Stimulated activated CD8-positive, alpha-beta memory T cell treated with anti-CD3 and anti-CD28 coated beads, Interleukin-7, amount 100 ng/mL, for 24 hours (primary cell): ENCODE measurements around the gene CEACAM16.
"Not testable (repeated sequence)": the region's sequence is repeated elsewhere in the genome, so short reads cannot be mapped to it uniquely, and the experiment has no call there.

Experiments used
- DNase-seq: peaks from one replicate; pipeline ENCODE4 v3.0.0-alpha.2; 2020; ENCODE audit warnings: low read depth

Gene CEACAM16

DNA sequence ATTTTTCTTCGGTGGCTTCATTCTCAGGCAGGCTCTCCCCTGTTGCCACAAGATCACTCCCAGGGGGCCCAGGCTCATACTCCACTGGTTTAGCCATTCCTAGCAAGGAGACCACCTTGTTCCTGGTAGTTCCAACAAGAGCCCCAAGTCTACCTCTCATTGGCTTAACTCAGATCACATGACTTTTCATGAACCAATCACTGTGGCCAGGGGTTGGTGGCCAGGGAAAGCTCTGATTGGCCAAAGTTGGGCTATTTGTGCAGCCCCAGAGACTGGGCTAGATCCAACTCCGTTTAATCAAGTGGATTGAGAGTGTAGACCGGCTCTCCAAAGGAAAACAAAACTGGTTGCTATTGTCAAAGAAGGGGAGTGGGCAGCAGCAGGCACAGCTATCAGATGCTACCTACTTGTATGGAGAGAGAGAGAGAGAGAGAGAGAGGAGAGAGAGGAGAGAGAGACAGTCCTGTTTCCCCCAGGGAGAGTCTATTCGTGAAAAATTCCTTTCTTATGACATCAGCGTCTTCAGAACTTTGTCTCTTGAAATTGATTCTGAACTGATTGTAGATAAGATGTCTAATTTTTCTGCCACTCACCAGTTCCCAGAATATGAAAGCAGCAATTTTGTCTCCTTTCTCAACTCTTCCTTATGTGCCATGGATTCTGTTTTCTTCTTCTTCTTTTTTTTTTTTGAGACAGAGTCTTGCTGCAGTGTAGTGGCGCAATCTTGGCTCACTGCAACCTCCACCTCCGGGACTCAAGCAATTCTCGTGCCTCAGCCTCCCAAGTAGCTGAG, 21.7 kb upstream of the CEACAM16 start:
- no peak for DNase-seq

DNA sequence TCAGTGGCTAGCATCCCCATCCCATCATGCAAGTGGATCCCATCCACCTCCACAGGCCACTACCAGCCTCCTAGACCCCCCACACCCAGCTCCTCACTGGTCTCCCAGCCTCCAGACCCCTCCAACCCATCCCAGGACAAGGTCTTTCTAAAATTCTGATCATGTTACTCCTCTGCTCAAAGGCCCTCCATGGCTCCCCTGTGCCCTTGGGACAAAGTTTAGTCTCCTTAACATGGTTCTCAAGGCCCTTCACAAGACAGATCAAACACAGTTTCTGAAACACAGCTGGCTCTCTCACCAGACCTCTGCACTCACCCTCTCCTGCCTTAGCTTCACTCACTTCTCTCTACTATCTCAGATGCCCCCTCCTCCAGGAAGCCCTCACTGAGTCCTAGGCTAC, 18.4 kb upstream of the CEACAM16 start:
- DNase-seq = no peak

DNA sequence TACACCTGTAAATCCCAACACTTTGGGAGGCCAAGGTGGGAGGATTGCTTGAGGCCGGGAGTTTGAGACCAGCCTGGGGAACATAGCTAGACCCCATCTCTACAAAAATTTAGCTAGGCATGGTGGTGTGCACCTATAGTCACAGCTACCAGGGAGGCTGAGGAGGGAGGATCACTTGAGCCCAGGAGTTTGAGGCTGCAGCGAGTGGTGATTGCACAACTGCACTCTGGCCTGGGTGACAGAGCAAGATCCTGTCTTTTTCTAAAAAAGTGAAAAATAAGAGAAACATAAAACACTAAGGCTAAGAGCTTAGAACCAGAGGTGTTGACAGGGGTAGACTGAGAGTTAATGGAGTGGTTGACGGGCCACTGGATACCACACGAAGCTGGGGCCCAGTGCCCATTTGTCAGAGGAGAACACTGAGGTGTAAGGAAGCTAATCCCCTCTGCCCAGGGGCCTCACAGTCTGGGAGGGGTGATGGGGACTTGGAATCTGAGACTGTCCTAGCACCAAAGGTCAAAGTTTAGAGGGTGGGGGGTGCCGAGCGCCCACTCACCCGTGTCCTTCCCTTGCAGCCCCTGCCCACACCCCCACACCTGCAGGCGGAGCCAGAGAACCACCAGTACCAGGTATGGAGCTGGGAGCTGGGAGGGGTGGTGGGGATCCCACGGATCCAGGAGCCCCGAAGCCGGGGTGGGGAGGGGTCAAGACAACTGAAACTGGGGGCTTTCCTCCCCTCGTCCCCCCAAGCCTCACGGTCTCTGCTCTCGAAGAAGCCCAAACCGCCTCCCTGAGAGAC, 16.8 kb upstream of the CEACAM16 start:
- no peak for DNase-seq

DNA sequence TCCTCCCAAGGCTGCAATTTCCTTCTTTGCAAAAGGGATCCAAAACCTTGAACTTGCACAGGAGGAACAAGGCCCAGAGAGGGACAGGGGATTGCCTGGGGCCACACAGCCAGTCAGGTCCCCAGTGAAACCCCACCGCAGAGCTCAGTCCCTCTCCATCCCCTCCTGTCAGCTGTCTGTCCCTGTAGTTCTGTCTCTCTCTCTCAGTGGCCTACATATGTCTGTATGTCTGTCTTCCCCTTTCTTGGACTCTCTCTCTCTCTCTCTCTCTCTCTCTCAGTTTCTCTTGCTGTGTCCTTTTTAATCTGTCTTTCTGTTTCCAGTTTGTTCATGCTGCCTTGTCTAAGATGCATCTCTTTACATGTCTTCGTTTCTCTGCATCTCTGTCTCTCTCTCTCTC, 16.1 kb upstream of the CEACAM16 start:
- no peak for DNase-seq

DNA sequence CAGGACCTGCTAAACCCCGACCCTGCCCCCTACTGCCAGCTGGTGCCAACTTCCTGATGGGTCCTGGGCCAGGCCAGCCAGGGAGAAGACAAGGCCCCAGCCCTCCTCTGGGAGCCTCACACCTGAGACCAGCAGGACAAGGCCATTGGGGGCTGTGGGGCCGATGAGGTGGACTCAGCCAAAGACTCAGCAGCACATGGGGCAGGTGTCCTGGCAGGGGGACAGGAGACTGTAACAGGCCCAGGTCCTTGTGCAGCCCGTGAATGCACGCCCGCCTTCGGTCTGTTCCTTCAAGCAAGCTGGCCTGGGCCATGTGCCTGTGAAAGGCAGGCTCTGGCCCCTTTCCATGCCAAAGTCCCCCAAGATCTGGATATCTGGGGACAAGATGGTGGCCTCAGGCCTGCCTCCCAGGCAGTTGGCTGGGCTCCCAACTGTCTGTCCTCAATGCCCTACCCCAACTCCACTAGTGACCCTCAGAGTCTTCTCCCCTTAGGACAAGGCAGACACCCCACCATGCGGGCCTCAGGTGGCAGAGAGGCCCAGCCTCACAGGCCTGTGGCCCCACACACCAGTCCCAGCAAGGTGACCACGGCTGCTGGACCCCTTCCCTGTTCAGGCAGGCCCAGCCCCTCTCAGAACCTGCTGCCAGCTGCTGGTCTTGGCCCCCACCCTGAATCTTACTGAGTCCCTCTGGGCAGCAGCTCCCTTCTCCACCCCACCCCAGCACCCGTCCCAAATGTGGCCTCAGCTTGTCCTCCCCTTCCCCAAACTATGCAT, 15.3 kb upstream of the CEACAM16 start:
- no peak for DNase-seq

DNA sequence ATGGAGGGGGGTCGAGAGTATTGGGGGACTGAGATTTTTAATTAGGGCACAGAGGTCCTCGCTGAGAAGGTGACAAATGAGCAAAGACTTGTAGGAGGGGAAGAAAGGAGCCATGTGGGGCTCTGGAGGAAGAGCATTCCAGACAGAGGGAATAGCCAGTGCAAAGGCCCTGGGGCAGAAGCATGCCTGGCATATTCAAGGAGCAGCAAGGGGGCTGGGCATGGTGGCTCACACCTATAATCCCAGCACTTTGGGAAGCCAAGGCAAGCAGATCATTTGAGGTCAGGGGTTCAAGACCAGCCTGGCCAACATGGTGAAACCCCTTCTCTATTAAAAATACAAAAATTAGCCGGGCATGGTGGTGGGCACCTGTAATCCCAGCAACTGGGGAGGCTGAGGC, 14.6 kb upstream of the CEACAM16 start:
- not testable (repeated sequence) for DNase-seq

DNA sequence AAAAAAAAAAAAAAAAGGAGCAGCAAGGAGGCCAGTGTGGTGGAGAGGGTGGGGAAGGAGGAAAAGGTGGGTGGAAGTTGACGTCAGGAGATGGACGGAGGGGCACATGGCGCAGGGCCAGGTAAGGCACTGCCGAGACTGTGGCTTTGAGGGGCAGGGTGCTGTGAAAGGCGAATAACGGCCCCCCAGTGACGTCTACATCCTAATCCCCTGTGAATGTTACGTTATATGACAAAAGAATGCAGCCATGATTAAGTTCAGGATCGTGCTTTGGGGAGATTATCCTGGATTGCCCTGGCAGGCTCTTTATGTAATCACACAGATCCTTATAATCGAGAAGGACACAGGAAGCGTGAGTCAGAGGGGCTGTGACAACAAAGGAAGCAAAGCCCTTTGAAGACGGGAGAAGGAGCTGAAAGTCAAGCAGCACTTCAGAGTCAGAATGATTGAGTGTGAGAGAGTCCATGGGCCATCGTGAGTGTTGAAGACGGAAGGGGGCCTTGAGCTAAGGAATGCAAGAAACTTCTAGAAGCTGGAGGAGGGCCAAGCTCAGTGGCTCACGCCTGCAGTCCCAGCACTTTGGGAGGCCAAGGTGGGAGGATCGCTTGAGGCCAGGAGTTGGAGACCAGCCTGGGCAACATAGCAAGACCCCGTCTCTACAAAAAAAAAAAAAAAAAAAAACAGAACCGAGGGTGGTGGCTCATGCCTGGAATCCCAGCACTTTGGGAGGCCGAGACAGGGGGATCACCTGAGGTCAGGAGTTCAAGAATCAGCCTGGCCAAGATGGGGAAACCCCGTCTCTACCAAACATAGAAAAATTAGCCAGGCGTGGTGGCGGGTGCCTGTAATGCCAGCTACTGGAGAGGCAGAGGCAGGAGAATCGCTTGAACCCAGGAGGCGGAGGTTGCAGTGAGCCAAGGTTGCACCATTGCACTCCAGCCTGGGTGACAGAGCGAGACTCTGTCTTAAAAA, 13.8 kb upstream of the CEACAM16 start:
- DNase-seq = no peak

DNA sequence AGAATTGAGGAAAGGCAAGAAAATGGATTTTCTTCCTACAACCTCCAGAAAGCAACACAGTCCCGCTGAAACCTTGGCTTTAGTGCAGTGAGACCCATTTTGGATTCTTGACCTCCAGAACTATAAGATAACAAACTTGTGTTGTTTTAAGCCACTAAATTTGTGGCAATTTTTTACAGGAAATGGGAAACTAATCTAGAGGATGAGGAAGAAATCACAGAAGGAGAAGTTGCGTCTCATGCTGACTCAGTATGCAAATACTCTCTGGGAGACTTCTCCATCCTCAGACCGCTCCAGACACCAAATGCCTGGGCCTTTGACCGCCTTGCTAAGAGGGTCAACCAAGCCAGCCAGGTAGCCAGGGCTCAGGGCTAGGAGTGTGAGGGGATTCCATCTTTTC, 13.1 kb upstream of the CEACAM16 start:
- DNase-seq = no peak

DNA sequence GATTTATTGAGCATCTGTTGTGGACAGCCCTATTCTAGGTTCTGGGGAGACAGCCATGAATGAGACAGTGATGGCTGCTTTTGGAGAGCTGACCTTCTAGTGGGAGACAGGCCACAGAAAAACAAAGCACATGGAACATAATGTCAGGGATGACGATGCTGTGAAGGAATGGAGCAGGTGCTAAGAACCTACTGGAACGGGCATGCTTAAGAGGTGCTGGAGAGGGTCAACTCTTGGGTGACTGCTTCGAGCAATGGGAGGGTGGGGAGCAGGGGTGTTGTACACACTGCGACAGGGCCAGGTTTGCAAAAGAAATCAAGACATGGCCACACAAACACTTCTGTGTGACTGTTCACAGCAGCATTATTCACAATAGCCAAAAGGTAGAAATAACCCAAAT, 12.1 kb upstream of the CEACAM16 start:
- DNase-seq = no peak

DNA sequence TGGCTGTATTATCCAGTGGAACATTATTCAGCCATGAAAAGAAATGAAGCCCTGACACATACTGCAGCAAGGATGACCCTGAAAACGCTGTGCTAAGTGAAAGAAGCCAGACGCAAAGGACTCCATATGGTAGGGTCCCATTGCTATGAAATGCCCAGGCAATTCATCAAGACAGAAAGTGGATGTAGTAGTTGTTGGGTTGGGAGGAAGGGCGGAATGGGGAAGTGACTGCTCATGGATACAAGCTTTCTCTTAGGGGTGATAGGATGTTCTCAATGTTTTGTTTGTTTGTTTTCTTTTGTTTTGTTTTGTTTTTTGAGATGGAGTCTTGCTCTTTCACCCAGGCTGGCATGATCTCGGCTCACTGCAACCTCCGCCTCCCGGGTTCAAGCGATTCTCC, 11.1 kb upstream of the CEACAM16 start:
- no peak for DNase-seq

DNA sequence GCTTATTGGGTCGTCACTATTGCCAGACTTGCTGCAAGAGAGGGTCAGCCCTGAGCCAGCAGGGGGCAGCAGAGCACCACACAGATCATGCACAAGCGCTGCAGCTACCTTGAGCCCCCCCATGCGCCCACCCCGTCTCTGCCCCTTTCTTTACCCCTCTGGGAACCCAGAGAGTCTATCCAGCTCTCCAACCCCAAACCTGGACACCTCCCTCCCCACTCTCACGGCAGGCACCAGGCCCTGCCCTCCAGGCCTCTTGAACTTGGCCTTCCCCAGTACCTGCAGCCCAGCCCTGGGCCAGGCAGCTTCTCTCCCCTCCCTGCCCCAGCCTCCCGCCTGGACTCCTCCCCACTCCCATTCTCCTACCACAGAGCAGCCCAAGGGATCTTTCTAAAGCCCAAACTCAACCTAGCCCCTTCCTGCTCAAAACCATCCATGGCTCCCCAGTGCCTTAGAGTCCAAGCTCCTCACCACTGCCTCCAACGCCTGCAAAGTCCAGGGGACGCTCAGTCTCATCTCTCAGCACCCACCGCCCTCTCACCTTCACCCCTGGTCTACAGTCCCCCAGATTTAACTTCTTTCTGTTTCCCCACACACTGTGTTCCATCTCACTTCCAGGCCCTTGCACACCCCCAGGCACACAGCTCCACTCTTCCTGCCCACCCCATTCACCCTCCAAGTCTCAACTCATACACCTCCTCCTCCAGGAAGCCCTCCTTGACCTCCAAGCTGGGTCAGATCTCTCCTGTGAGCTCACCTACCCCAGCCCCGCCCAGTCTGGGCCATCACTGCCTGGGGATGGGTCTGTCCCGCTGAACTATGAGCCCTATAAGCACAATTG, 9.4 kb upstream of the CEACAM16 start:
- peak; percentile 68 for DNase-seq

DNA sequence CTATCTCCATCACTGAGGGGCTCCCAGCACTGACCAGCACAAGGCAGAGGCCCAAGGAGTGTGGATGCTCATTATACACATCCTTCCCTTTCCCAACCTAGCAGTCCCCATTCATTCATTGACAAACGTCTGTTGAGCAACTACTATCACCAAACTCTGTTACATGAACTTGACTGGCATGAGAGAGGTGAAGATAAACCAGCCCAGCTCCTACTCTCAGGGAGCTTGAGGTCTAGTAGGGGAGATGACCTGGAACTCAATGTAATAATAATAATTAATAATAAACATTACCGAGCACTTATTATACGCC, 8.9 kb upstream of the CEACAM16 start:
- DNase-seq = no peak

DNA sequence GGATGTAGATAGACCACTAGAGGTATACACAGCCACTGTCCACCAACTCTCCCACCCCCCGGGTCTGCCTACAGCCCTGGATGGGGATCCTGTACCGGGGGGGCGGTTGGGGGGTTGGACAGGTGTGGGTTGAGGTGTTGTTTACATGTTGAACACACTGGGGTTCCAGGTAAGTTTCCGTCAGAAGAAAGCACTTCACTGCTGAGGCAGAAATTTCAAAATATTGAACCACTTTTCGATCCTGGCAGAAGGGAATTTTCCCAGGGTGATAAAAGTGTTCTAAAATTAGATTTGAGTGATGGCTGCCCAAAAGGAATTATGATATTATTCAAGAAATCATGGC, 6.6 kb upstream of the CEACAM16 start:
- no peak for DNase-seq

DNA sequence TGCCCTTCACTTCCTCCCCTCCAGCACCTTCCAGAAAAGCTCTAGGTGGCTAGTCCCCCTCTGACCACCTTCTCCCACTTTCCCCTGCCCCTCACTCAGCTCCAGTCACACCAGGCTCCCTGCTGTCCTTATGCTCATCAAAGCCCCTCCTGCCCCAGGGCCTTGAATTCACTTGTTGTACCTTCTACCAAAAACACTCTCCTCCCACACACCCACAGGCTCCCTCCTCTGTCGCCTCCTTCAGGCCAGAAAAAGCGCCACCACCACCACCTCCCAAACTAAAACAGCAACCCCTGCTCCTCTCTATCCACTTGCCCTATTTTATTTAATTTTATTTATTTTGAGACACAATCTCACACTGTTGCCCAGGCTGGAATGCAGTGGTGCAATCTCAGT, 4.8 kb upstream of the CEACAM16 start:
- DNase-seq = no peak

DNA sequence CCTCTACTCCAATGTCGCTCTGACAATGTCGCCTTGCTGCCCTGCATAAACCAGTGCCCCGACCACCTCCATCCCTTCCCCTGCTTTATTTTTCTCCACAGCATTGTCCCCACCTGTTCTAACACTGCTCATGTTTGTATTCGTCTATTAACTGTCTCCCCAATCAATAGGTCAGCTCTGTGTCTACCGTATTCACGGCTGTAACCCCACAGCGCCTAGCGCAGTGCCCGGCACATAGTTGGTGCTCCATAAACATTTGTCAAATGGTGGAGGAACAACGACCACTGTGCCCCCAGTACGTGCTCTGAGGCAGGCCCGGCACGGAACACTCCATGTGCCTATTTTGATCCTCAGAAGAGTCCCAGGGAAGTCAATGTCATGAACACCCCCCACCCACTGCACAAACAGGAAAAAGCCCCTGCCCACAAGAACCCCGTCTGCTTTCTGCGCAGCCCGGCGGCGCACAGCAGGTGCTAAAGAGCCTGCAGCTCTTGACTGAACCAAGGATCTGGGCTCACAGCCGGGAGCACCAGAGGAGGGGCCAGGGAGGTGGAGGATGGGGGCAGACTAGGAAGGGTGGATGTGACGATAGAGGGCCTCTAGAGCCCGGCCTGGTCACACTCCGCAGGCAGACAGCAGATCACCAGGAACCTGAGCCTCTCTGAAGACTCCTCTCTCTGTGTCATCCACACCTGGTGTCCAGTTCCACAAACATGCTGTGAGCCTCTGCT, 1.8 kb upstream of the CEACAM16 start:
- no peak for DNase-seq

DNA sequence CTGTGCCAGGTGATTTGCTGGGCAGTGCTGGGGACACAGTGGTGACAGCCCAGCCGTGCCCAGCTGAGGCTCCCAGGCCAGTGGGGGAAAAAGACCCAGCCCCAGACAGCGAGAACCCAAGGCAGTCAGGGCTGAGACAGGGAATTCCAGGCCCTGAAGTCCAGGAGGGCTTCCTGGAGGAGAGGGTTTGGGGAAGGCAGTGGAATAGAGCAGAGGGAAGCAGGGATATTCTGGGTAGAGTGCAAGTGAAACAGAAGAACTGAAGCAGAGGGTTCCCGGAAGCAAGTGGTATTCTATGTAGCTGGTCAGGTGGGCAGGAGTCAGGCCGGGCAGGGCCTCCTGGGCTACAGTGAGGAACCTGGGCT, 1.3 kb upstream of the CEACAM16 start:
- DNase-seq = no peak

DNA sequence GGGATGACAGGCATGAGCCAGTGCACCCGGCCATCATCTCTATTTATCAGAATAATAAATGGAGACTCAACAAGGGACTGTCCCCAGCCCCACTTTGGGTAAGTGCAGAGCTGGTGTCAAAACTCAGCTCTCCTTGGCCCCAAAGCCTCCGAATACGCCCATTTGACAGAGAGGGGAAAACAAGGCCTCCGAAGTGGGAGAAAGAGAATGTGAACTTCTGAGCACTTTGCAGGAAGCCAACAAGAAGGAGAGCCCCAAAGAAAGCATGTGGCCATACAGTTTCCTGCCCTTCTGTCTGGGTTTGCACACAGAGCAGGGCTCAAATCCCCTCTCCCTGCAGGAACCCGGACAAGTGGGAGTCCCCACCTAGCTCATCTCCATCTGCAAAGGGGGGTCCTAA, 1.6 kb downstream of the CEACAM16 start:
- no peak for DNase-seq

DNA sequence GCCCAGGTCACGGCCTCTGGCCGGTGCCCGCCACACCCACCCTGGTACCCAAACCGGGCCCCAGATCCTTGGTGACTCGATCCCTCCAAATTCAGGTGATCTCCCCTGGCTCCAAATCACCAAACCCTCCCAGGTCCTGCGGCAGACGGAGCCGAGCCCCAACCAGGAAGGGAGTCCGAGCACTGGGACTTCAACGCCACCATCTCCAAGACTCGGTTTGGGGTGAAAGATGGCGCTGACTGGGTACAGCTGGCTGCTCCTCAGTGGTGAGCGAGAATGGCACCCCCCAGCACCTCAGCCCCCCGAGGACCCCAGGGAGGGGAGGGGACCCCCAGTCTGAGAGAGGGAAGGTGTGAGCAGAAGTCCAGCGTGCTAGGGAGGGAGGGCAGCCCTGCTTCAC, 2.3 kb downstream of the CEACAM16 start:
- DNase-seq = no peak

DNA sequence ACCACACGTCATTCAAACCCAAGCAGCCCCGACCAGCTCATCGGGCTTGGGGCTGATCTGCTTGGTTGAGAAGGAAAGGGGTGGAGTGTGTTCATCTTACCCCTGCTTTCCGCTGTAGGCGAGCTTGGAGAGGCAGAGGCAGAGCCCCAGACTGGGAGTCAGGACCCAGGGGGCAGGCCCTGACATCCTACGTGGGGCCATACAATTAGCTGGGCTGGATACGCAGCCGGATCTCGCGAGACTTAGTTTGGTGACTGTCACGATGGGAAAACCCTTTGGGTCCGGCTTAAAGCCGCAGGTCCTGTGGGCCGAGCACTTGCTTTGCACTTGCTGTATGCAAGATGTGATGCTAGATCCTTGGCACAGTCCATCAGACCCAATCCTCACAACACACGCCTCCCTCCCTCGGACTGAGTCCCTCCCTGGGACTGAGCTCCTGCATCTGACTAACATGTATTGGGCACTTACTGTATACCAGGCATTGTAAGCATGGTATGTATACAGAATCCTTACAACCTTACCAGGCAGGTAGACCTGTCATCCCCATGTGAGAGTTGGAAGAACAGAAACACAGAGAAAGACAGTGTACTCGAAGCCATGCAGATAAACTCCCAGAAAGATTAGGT, 3.7 kb downstream of the CEACAM16 start:
- DNase-seq = no peak
